ENCODE data around the gene RPL11. TPM values are rescaled to one million over a fixed set of nuclear protein-coding genes. Genes with fewer than 3 reads are reported as not detected.
"Not testable (repeated sequence)": the region's sequence is repeated elsewhere in the genome, so short reads cannot be mapped to it uniquely, and the experiment has no call there.

RPL11 gene
- total RNA-seq, 4 donors from 2014 or later, result 698 to 1,431 (median 989) TPM

GRCh38 chr1:23726686-23727085 lies 35.1 kb downstream of the RPL11 start:
- TF ChIP-seq POLR2A (IDR thresholded peaks at IDR 0.05), result no peak
- TF ChIP-seq CTCF (IDR thresholded peaks at IDR 0.05), result no peak
- Histone ChIP-seq H3K27me3 (no peaks in the 10 kb centered on the region), H3K9me3 (no peaks in the 10 kb centered on the region), H3K4me1 (peaks cover 0 to 21% (median 6%) of the 10 kb centered on the region in 3 donors), H3K27ac (peak overlapping the region in 1 of 4 donors; percentile 43), H3K36me3 (no peaks in the 10 kb centered on the region), H3K4me3 (no peak overlapping the region)
- DNase-seq, result no peak
- 66 to 88% methylated on average over 2 of the region's 2 CpGs for WGBS, 2 donors
- intact Hi-C loops (cut with DNase I), result no loop called here

- peak overlapping the region in 2 of 4 donors; percentile 41 to 43 for H3K27ac ChIP-seq
- peaks cover 0 to 21% (median 6%) of the 10 kb centered on the region in 3 donors for H3K4me1 ChIP-seq
- no peaks in the 10 kb centered on the region for H3K36me3 ChIP-seq
- no peak for DNase-seq
- WGBS, 2 donors, result 52 to 65% methylated on average over 9 of the region's 9 CpGs
- no peak overlapping the region for H3K4me3 ChIP-seq
- no peaks in the 10 kb centered on the region for H3K27me3 ChIP-seq
- H3K9me3 ChIP-seq, result no peaks in the 10 kb centered on the region
- intact Hi-C loops (cut with DNase I), result no loop called here
- TF ChIP-seq POLR2A (IDR thresholded peaks at IDR 0.05), result no peak
- no peak for TF ChIP-seq CTCF (IDR thresholded peaks at IDR 0.05)
Observed at GRCh38 chr1:23727362-23727811, 35.8 kb downstream of the RPL11 start.

- Histone ChIP-seq H3K36me3 (peaks cover 0 to 4% (median 0%) of the 10 kb centered on the region in 3 donors), H3K9me3 (no peaks in the 10 kb centered on the region), H3K4me1 (peaks cover 0 to 10% (median 5%) of the 10 kb centered on the region in 3 donors), H3K4me3 (no peak overlapping the region), H3K27ac (no peak overlapping the region), H3K27me3 (no peaks in the 10 kb centered on the region)
- DNase-seq, result no peak
- TF ChIP-seq CTCF (IDR thresholded peaks at IDR 0.05) (no peak), POLR2A (IDR thresholded peaks at IDR 0.05) (no peak)
- WGBS, 2 donors, result 89 to 91% methylated on average over 9 to 10 of the region's 10 CpGs
- intact Hi-C loops (cut with DNase I), result no loop called here
Observed at GRCh38 chr1:23732363-23733224, 41.0 kb downstream of the RPL11 start.

GRCh38 chr1:23733281-23733680 lies 41.7 kb downstream of the RPL11 start:
- H3K27ac ChIP-seq; H3K4me1 ChIP-seq; H3K9me3 ChIP-seq; DNase-seq; H3K4me3 ChIP-seq; intact Hi-C loops (cut with DNase I); H3K27me3 ChIP-seq; H3K36me3 ChIP-seq: not testable (repeated sequence)
- 89 to 95% methylated on average over 5 of the region's 5 CpGs for WGBS, 2 donors

GRCh38 chr1:23736437-23737134 lies 45.0 kb downstream of the RPL11 start:
- intact Hi-C loops (cut with DNase I), result no loop called here
- no peak for DNase-seq
- 88 to 94% methylated on average over 6 to 7 of the region's 7 CpGs for WGBS, 2 donors
- H3K27ac ChIP-seq, result no peak overlapping the region
- H3K4me3 ChIP-seq, result no peak overlapping the region
- no peaks in the 10 kb centered on the region for H3K27me3 ChIP-seq
- TF ChIP-seq POLR2A (IDR thresholded peaks at IDR 0.05) (no peak), CTCF (IDR thresholded peaks at IDR 0.05) (no peak)
- H3K36me3 ChIP-seq, result peaks cover 0 to 4% (median 0%) of the 10 kb centered on the region in 3 donors
- no peaks in the 10 kb centered on the region for H3K9me3 ChIP-seq
- no peaks in the 10 kb centered on the region for H3K4me1 ChIP-seq
